GM12878 (cell line): Measurements from ENCODE around the gene CRYBA2. TPM values are rescaled to one million over a fixed set of nuclear protein-coding genes. Genes with fewer than 3 reads are reported as not detected.
A peak's percentile ranks its signal among the peaks of the same experiment; 100 is the strongest.

ENCODE experiments used
- ATAC-seq: fragments of 200-7000 bp; cut with Tn5 transposase; 3 replicates; pipeline ENCODE4 v1.9.1; 2020; ENCODE audit warnings: mild to moderate bottlenecking, moderate library complexity
- BruUV-seq: library from RNA; stranded (reverse); fragments of 400-500 nt; replicated peaks from 2 replicates; lab custom pipeline; 2021; lab: Mats Ljungman, UMichigan
- CTCF ChIA-PET: fragments of 300-600 bp; sonication (Branson Sonifier 250); formaldehyde crosslinking; extraction: SDS; loops from one replicate; lab custom pipeline; 2021; ENCODE audit warnings: inconsistent platforms; lab: Yijun Ruan, JAX
- POLR2A ChIA-PET: fragments of 350-600 bp; formaldehyde crosslinking; extraction: SDS; loops from one replicate; lab custom pipeline; 2021; ENCODE audit warnings: inconsistent platforms; lab: Charles Lee
- RAD21 ChIA-PET: fragments of 300-600 bp; sonication (Branson Sonifier 250); formaldehyde crosslinking; loops from one replicate; lab custom pipeline; 2023; ENCODE audit warnings: antibody characterized with exemption; ENCODE audit not compliant: unreplicated experiment; lab: Charles Lee
- SMC1A ChIA-PET: fragments of 300-600 bp; sonication (Branson Sonifier 250); formaldehyde crosslinking; loops from one replicate; lab custom pipeline; 2023; ENCODE audit not compliant: unreplicated experiment, uncharacterized antibody; lab: Charles Lee
- DNase-seq: peaks from one replicate; pipeline ENCODE4 v3.0.0-alpha.2; 2011; ENCODE audit warnings: low read depth, low spot score
- FAIRE-seq: peaks from 3 replicates; lab custom pipeline; 2011; peaks lifted over from hg19 to GRCh38; lab: Jason Lieb, UNC
- H2AFZ ChIP-seq: 2 replicates; pipeline ENCODE4 v1.6.0; 2011; ENCODE audit warnings: low read depth, low read length, control low read depth; ENCODE audit not compliant: control insufficient read depth
- H3K27ac ChIP-seq: 2 replicates; pipeline ENCODE4 v1.5.1; 2011; ENCODE audit warnings: control low read depth; ENCODE audit not compliant: control insufficient read depth, insufficient read depth
- H3K27me3 ChIP-seq, 2 experiments: replicated peaks in 1 of 2; 2 replicates each; pipeline versions ENCODE4 v1.6.0 to v1.6.1; 2011; ENCODE audit warnings: low read length in 1 of 2; ENCODE audit not compliant: control insufficient read depth in 2 of 2, insufficient read depth in 2 of 2
- H3K36me3 ChIP-seq, 2 experiments: 2 replicates each; pipeline ENCODE4 v1.5.1; 2011; ENCODE audit warnings: low read length in 1 of 2; ENCODE audit not compliant: control insufficient read depth in 2 of 2, insufficient read depth in 2 of 2
- H3K4me1 ChIP-seq: 2 replicates; pipeline ENCODE4 v1.6.1; 2011; ENCODE audit warnings: mild to moderate bottlenecking, low read length, moderate library complexity, mixed read lengths; ENCODE audit not compliant: control insufficient read depth, insufficient read depth
- H3K4me2 ChIP-seq: 2 replicates; pipeline ENCODE4 v1.6.0; 2011; ENCODE audit warnings: control low read depth; ENCODE audit not compliant: control insufficient read depth, insufficient read depth
- H3K4me3 ChIP-seq: fragments of 200-600 bp; sonication (generic); 2 replicates; pipeline ENCODE4 v1.5.1; 2016
- H3K79me2 ChIP-seq: 2 replicates; pipeline ENCODE4 v1.6.0; 2011; ENCODE audit warnings: low read length; ENCODE audit not compliant: control insufficient read depth, insufficient read depth
- H3K9ac ChIP-seq: 2 replicates; pipeline ENCODE4 v1.8.0; 2011; ENCODE audit warnings: low read length, control low read depth, mixed read lengths; ENCODE audit not compliant: control insufficient read depth, insufficient read depth
- H3K9me3 ChIP-seq: replicated peaks from 3 replicates; pipeline ENCODE4 v1.5.1; 2011; ENCODE audit warnings: mild to moderate bottlenecking, low read length; ENCODE audit not compliant: control insufficient read depth, insufficient read depth
- H4K20me1 ChIP-seq: 2 replicates; pipeline ENCODE4 v1.6.0; 2011; ENCODE audit not compliant: control insufficient read depth, insufficient read depth
- BMI1 ChIP-seq: fragments of 450-650 bp; IDR thresholded peaks from 2 replicates; pipeline ENCODE4 v1.6.1; 2016; ENCODE audit warnings: mild to moderate bottlenecking, moderate library complexity, borderline replicate concordance
- CBX5 ChIP-seq: sonication (generic); IDR thresholded peaks from 2 replicates; pipeline ENCODE4 v1.6.1; 2016; ENCODE audit warnings: low read depth, moderate library complexity, mild to moderate bottlenecking, inconsistent platforms
- IRF3 ChIP-seq: fragments of 450-650 bp; IDR thresholded peaks from 2 replicates; pipeline ENCODE4 v1.6.1; 2014; ENCODE audit warnings: mild to moderate bottlenecking
- KLF5 ChIP-seq: fragments of 450-650 bp; IDR thresholded peaks from 2 replicates; pipeline ENCODE4 v1.6.1; 2014; ENCODE audit warnings: mild to moderate bottlenecking; ENCODE audit not compliant: partially characterized antibody
- POLR2AphosphoS5 ChIP-seq: IDR thresholded peaks from 2 replicates; pipeline ENCODE4 v1.6.1; 2011; ENCODE audit warnings: mild to moderate bottlenecking, low read length, inconsistent platforms
- RB1 ChIP-seq: fragments of 450-650 bp; formaldehyde crosslinking; IDR thresholded peaks from 2 replicates; pipeline ENCODE4 v1.6.1; 2017; ENCODE audit warnings: mild to moderate bottlenecking, borderline replicate concordance
- SIN3A ChIP-seq: IDR thresholded peaks from 2 replicates; pipeline ENCODE4 v1.6.1; 2012; ENCODE audit warnings: low read depth, low read length, improper control_type of control experiment
- WGBS: methylation state at CpG from one replicate; pipeline ENCODE4 v1.1.6; 2016; ENCODE audit warnings: low lambda C conversion rate; ENCODE audit not compliant: insufficient replicate concordance, insufficient coverage; ENCODE audit errors: missing lambda C conversion rate; 5-methylcytosine and 5-hydroxymethylcytosine counted together
- in situ Hi-C: fragments of 300-500 bp; cut with MboI; formaldehyde crosslinking; loops from 9 replicates; pipeline ENCODE4 v1.14.3; 2018; ENCODE audit warnings: mixed read lengths
- intact Hi-C: fragments of 100-400 bp; cut with micrococcal nuclease; formaldehyde crosslinking; loops from one replicate; pipeline ENCODE4 v1.14.2; 2022; ENCODE audit not compliant: unreplicated experiment
- microRNA counts: library from miRNA; unstranded; fragments of <30 nt; microRNA quantifications from one replicate; lab custom pipeline; 2016
- microRNA-seq: library from miRNA; unstranded; fragments of <30 nt; microRNA quantifications from one replicate; pipeline ENCODE4, GENCODE V29; 2018
- polyA plus RNA-seq, 11 experiments: library from polyadenylated mRNA; depleted of rRNA in 4 of 11; unstranded in 6 of 11; stranded (reverse) in 5 of 11; fragments of >200 nt; fragmentation: Nextera tagmentation in 4 of 11; fragmentation: Illumina TruSeq in 1 of 11; extraction: Ambion mirVana in 4 of 11; extraction: Trizol in 1 of 11; gene quantifications; 1 replicate in 1 of 11; 2 replicates in 10 of 11; pipeline versions ENCODE4 v1.2.1 to v1.2.3, GENCODE V29; 2011 to 2016; ENCODE audit warnings: inconsistent platforms in 2 of 11, missing spikeins in 2 of 11, low read depth in 1 of 11
- small RNA-seq: library from RNA; depleted of rRNA; stranded (forward); fragments of <200 nt; gene quantifications from one replicate; pipeline ENCODE3, GENCODE V24; 2014
- total RNA-seq, 4 experiments: library from RNA; depleted of rRNA in 3 of 4; stranded (reverse); fragments of >200 nt in 3 of 4; fragmentation: Illumina TruSeq in 1 of 4; extraction: Trizol in 1 of 4; gene quantifications; 2 replicates each; pipeline versions ENCODE4 v1.2.1 to v1.2.3, GENCODE V29; 2013 to 2021

CRYBA2 gene
- total and polyA plus RNA-seq, 10 of the 15 experiments (the other 5 are each of a cell fraction or from before 2014, with no cell fraction given), result not detected

GRCh38 chr2:218944759-218945404 is 48.3 kb downstream of the CRYBA2 start:
- in situ Hi-C loops (no loop called here), intact Hi-C loops (no loop called here)
- no peak for ATAC-seq
- no peak for DNase-seq
- peaks cover 0 to 2% of the 10 kb centered on the region in 2 experiments; a peak in 2 of 4 replicates for H3K27me3 ChIP-seq
- 8% methylated on average over 1 of the region's 1 CpG for WGBS
- ChIA-PET POLR2A (no interaction called here), RAD21 (no interaction called here), CTCF (interaction anchor here (0.7 to 2.1 kb wide), 2 partner anchors 8 to 331 kb away, joined by 3 to 8 read pairs; no protein-coding TSS in a partner anchor), SMC1A (interaction anchor here (1.1 kb wide), 1 partner anchor 68 kb away, joined by 4 read pairs; no protein-coding TSS in a partner anchor)
- H3K36me3 ChIP-seq, result no peaks in the 10 kb centered on the region
- BruUV-seq, result no TSS peak
- H2AFZ ChIP-seq, result no peak overlapping the region
- H3K27ac ChIP-seq, result no peak overlapping the region
- no peak overlapping the region for H3K9ac ChIP-seq
- H3K9me3 ChIP-seq, result no peaks in the 10 kb centered on the region
- no peaks in the 10 kb centered on the region for H3K79me2 ChIP-seq
- no peak for TF ChIP-seq POLR2AphosphoS5
- no peak for TF ChIP-seq CBX5
- no peak for TF ChIP-seq KLF5
- no peak for TF ChIP-seq RB1
- no peak for TF ChIP-seq IRF3
- TF ChIP-seq SIN3A, result no peak
- TF ChIP-seq BMI1, result no peak
- no peak overlapping the region for H3K4me3 ChIP-seq
- H3K4me1 ChIP-seq, result no peaks in the 10 kb centered on the region
- no peak overlapping the region for H3K4me2 ChIP-seq
- FAIRE-seq, result no peak
- no peaks in the 10 kb centered on the region for H4K20me1 ChIP-seq

MicroRNA genes within 50 kb of the gene (microRNA counts, 767-probe panel; counts per million panel counts)
- 1,705 counts per million, percentile 66 among the panel's probes with 10 or more counts for microRNA hsa-miR-375 (lab: Ali Mortazavi, UCI)

Small RNAs within 50 kb of the gene (microRNA-seq; reads per million reads assigned to microRNA genes)
- 134 reads per million, percentile 77 among the genes with 10 or more reads in this experiment for gene MIR375

Small RNAs within 50 kb of the gene (small RNA-seq; reads per million reads assigned to genes)
- gene MIR375, result 1.1 reads per million, percentile 36 among the genes with 10 or more reads in this experiment

Other genes starting within 250 kb of the CRYBA2 start
Only the 7 nearest of the 16 such genes appear.
- gene PRKAG3, start 161.6 kb downstream of the CRYBA2 start, total RNA-seq (2014; rRNA removed), result 0.06 TPM in 1 of 2 replicates, not detected in the other
- not detected in 2 replicates for gene PRKAG3, start 161.6 kb downstream of the CRYBA2 start, total RNA-seq (2014; rRNA removed; fragmentation: Illumina TruSeq; extraction: Trizol)
- gene PRKAG3, start 161.6 kb downstream of the CRYBA2 start, total RNA-seq (2021), result not detected in 2 replicates
- gene PRKAG3, start 161.6 kb downstream of the CRYBA2 start, polyA plus RNA-seq (2011; rRNA removed), result 0.04 TPM in 1 of 2 replicates, not detected in the other
- gene PRKAG3, start 161.6 kb downstream of the CRYBA2 start, polyA plus RNA-seq (2014; fragmentation: Illumina TruSeq; extraction: Trizol), result 0.10 TPM in 1 of 2 replicates, not detected in the other
- gene PRKAG3, start 161.6 kb downstream of the CRYBA2 start, polyA plus RNA-seq (2014; fragmentation: Nextera tagmentation; extraction: Ambion mirVana), result not detected
- 0.12 TPM in 1 of 2 replicates, not detected in the other for gene PRKAG3, start 161.6 kb downstream of the CRYBA2 start, polyA plus RNA-seq (2014; rRNA removed)
- gene PRKAG3, start 161.6 kb downstream of the CRYBA2 start, polyA plus RNA-seq (2016; fragmentation: Nextera tagmentation; extraction: Ambion mirVana), result not detected
- gene WNT6, start 133.6 kb downstream of the CRYBA2 start, total RNA-seq (2014; rRNA removed), result 0.11 TPM in 1 of 2 replicates, not detected in the other
- gene WNT6, start 133.6 kb downstream of the CRYBA2 start, total RNA-seq (2014; rRNA removed; fragmentation: Illumina TruSeq; extraction: Trizol), result not detected in 2 replicates
- 0.44 TPM in 1 of 2 replicates, not detected in the other for gene WNT6, start 133.6 kb downstream of the CRYBA2 start, total RNA-seq (2021)
- gene WNT6, start 133.6 kb downstream of the CRYBA2 start, polyA plus RNA-seq (2011; rRNA removed), result 0.06 and 0.15 TPM in 2 replicates
- not detected in 2 replicates for gene WNT6, start 133.6 kb downstream of the CRYBA2 start, polyA plus RNA-seq (2014; fragmentation: Illumina TruSeq; extraction: Trizol)
- gene WNT6, start 133.6 kb downstream of the CRYBA2 start, polyA plus RNA-seq (2014; fragmentation: Nextera tagmentation; extraction: Ambion mirVana), result not detected
- gene WNT6, start 133.6 kb downstream of the CRYBA2 start, polyA plus RNA-seq (2014; rRNA removed), result 0.22 TPM in 1 of 2 replicates, not detected in the other
- under 1 TPM in 1 of 2 experiments, not detected in 1; 0.29 TPM for gene WNT6, start 133.6 kb downstream of the CRYBA2 start, polyA plus RNA-seq (2016; fragmentation: Nextera tagmentation; extraction: Ambion mirVana)
- gene WNT10A, start 112.6 kb downstream of the CRYBA2 start, total RNA-seq (2014; rRNA removed), result 17.7 and 18.9 TPM in 2 replicates
- gene WNT10A, start 112.6 kb downstream of the CRYBA2 start, total RNA-seq (2014; rRNA removed; fragmentation: Illumina TruSeq; extraction: Trizol), result 5.7 and 6.6 TPM in 2 replicates
- gene WNT10A, start 112.6 kb downstream of the CRYBA2 start, total RNA-seq (2021), result 20.6 and 20.7 TPM in 2 replicates
- 27.8 and 45.0 TPM in 2 replicates for gene WNT10A, start 112.6 kb downstream of the CRYBA2 start, polyA plus RNA-seq (2011; rRNA removed)
- gene WNT10A, start 112.6 kb downstream of the CRYBA2 start, polyA plus RNA-seq (2014; fragmentation: Illumina TruSeq; extraction: Trizol), result 3.6 and 4.4 TPM in 2 replicates
- under 1 TPM; 0.61 to 0.93 TPM for gene WNT10A, start 112.6 kb downstream of the CRYBA2 start, polyA plus RNA-seq (2014; fragmentation: Nextera tagmentation; extraction: Ambion mirVana)
- 22.1 and 25.4 TPM in 2 replicates for gene WNT10A, start 112.6 kb downstream of the CRYBA2 start, polyA plus RNA-seq (2014; rRNA removed)
- gene WNT10A, start 112.6 kb downstream of the CRYBA2 start, polyA plus RNA-seq (2016; fragmentation: Nextera tagmentation; extraction: Ambion mirVana), result 1 to 10 TPM; 5.3 to 7.2 TPM
- not detected in 2 replicates for gene CDK5R2, start 33.8 kb downstream of the CRYBA2 start, total RNA-seq (2014; rRNA removed)
- gene CDK5R2, start 33.8 kb downstream of the CRYBA2 start, total RNA-seq (2014; rRNA removed; fragmentation: Illumina TruSeq; extraction: Trizol), result not detected in 2 replicates
- gene CDK5R2, start 33.8 kb downstream of the CRYBA2 start, total RNA-seq (2021), result not detected in 2 replicates
- not detected in 2 replicates for gene CDK5R2, start 33.8 kb downstream of the CRYBA2 start, polyA plus RNA-seq (2011; rRNA removed)
- gene CDK5R2, start 33.8 kb downstream of the CRYBA2 start, polyA plus RNA-seq (2014; fragmentation: Illumina TruSeq; extraction: Trizol), result not detected in 2 replicates
- gene CDK5R2, start 33.8 kb downstream of the CRYBA2 start, polyA plus RNA-seq (2014; fragmentation: Nextera tagmentation; extraction: Ambion mirVana), result not detected
- gene CDK5R2, start 33.8 kb downstream of the CRYBA2 start, polyA plus RNA-seq (2014; rRNA removed), result not detected in 2 replicates
- not detected for gene CDK5R2, start 33.8 kb downstream of the CRYBA2 start, polyA plus RNA-seq (2016; fragmentation: Nextera tagmentation; extraction: Ambion mirVana)
- gene FEV, start 8.2 kb downstream of the CRYBA2 start, total RNA-seq (2014; rRNA removed), result not detected in 2 replicates
- gene FEV, start 8.2 kb downstream of the CRYBA2 start, total RNA-seq (2014; rRNA removed; fragmentation: Illumina TruSeq; extraction: Trizol), result not detected in 2 replicates
- gene FEV, start 8.2 kb downstream of the CRYBA2 start, total RNA-seq (2021), result not detected in 2 replicates
- gene FEV, start 8.2 kb downstream of the CRYBA2 start, polyA plus RNA-seq (2011; rRNA removed), result not detected in 2 replicates
- not detected in 2 replicates for gene FEV, start 8.2 kb downstream of the CRYBA2 start, polyA plus RNA-seq (2014; fragmentation: Illumina TruSeq; extraction: Trizol)
- gene FEV, start 8.2 kb downstream of the CRYBA2 start, polyA plus RNA-seq (2014; fragmentation: Nextera tagmentation; extraction: Ambion mirVana), result not detected
- not detected in 2 replicates for gene FEV, start 8.2 kb downstream of the CRYBA2 start, polyA plus RNA-seq (2014; rRNA removed)
- not detected for gene FEV, start 8.2 kb downstream of the CRYBA2 start, polyA plus RNA-seq (2016; fragmentation: Nextera tagmentation; extraction: Ambion mirVana)
- gene CFAP65, start 48.1 kb upstream of the CRYBA2 start, total RNA-seq (2014; rRNA removed), result not detected in 2 replicates
- gene CFAP65, start 48.1 kb upstream of the CRYBA2 start, total RNA-seq (2014; rRNA removed; fragmentation: Illumina TruSeq; extraction: Trizol), result not detected in 2 replicates
- gene CFAP65, start 48.1 kb upstream of the CRYBA2 start, total RNA-seq (2021), result not detected in 2 replicates
- not detected in 2 replicates for gene CFAP65, start 48.1 kb upstream of the CRYBA2 start, polyA plus RNA-seq (2011; rRNA removed)
- not detected in 2 replicates for gene CFAP65, start 48.1 kb upstream of the CRYBA2 start, polyA plus RNA-seq (2014; fragmentation: Illumina TruSeq; extraction: Trizol)
- gene CFAP65, start 48.1 kb upstream of the CRYBA2 start, polyA plus RNA-seq (2014; fragmentation: Nextera tagmentation; extraction: Ambion mirVana), result not detected
- gene CFAP65, start 48.1 kb upstream of the CRYBA2 start, polyA plus RNA-seq (2014; rRNA removed), result not detected in 2 replicates
- gene CFAP65, start 48.1 kb upstream of the CRYBA2 start, polyA plus RNA-seq (2016; fragmentation: Nextera tagmentation; extraction: Ambion mirVana), result not detected
- not detected in 2 replicates for gene IHH, start 67.5 kb upstream of the CRYBA2 start, total RNA-seq (2014; rRNA removed)
- not detected in 2 replicates for gene IHH, start 67.5 kb upstream of the CRYBA2 start, total RNA-seq (2014; rRNA removed; fragmentation: Illumina TruSeq; extraction: Trizol)
- gene IHH, start 67.5 kb upstream of the CRYBA2 start, total RNA-seq (2021), result not detected in 2 replicates
- gene IHH, start 67.5 kb upstream of the CRYBA2 start, polyA plus RNA-seq (2011; rRNA removed), result not detected in 2 replicates
- not detected in 2 replicates for gene IHH, start 67.5 kb upstream of the CRYBA2 start, polyA plus RNA-seq (2014; fragmentation: Illumina TruSeq; extraction: Trizol)
- gene IHH, start 67.5 kb upstream of the CRYBA2 start, polyA plus RNA-seq (2014; fragmentation: Nextera tagmentation; extraction: Ambion mirVana), result not detected
- 0.04 TPM in 1 of 2 replicates, not detected in the other for gene IHH, start 67.5 kb upstream of the CRYBA2 start, polyA plus RNA-seq (2014; rRNA removed)
- not detected for gene IHH, start 67.5 kb upstream of the CRYBA2 start, polyA plus RNA-seq (2016; fragmentation: Nextera tagmentation; extraction: Ambion mirVana)